Measurements from ENCODE around the gene DAAM1. TPM values are rescaled to one million over a fixed set of nuclear protein-coding genes. Genes with fewer than 3 reads are reported as not detected.

DAAM1 gene
- total and polyA plus RNA-seq, 10 donors, result 8.3 to 76.1 (median 35.2) TPM

GRCh38 chr14:59346796-59347510 lies 158.5 kb downstream of the DAAM1 start:
- no peak overlapping the region for H3K4me3 ChIP-seq
- peaks cover 0 to 15% (median 0%) of the 10 kb centered on the region in 6 donors for H3K4me1 ChIP-seq
- DNase-seq, result no peak
- peak overlapping the region in 7 of 8 donors; percentile 21 to 49 (median 34) for H3K27ac ChIP-seq
- WGBS, 5 donors, result 48 to 53% (median 52%) methylated on average over 5 of the region's 5 CpGs
- H3K36me3 ChIP-seq, result peaks cover 0 to 68% (median 4%) of the 10 kb centered on the region in 6 donors
- H3K9me3 ChIP-seq, result no peaks in the 10 kb centered on the region
- no peak for TF ChIP-seq POLR2AphosphoS5 (IDR thresholded peaks at IDR 0.05)
- no peak for TF ChIP-seq CTCF (IDR thresholded peaks at IDR 0.05 in 8 of 11, conservative IDR thresholded peaks at IDR 0.05 in 3 of 11)
- TF ChIP-seq POLR2A (IDR thresholded peaks at IDR 0.05), result no peak
- H3K27me3 ChIP-seq (replicated peaks in 1 of 7), result no peaks in the 10 kb centered on the region
- intact Hi-C loops (cut with DNase I; ENCODE audit: low total_unique reads), result no loop called here

GRCh38 chr14:59347511-59347900 lies 159.0 kb downstream of the DAAM1 start:
- no peak for DNase-seq
- Histone ChIP-seq H3K36me3 (peaks cover 0 to 73% (median 4%) of the 10 kb centered on the region in 6 donors), H3K27ac (peak overlapping the region in 7 of 8 donors; percentile 21 to 49 (median 34)), H3K27me3 (replicated peaks in 1 of 7) (no peaks in the 10 kb centered on the region), H3K4me3 (no peak overlapping the region), H3K4me1 (peaks cover 0 to 15% (median 0%) of the 10 kb centered on the region in 6 donors), H3K9me3 (no peaks in the 10 kb centered on the region)
- intact Hi-C loops (cut with DNase I; ENCODE audit: low total_unique reads), result no loop called here
- WGBS, 5 donors, result 41 to 71% (median 57%) methylated on average over 5 of the region's 5 CpGs
- TF ChIP-seq CTCF (IDR thresholded peaks at IDR 0.05 in 8 of 11, conservative IDR thresholded peaks at IDR 0.05 in 3 of 11) (no peak), POLR2A (IDR thresholded peaks at IDR 0.05) (no peak), POLR2AphosphoS5 (IDR thresholded peaks at IDR 0.05) (no peak)

GRCh38 chr14:59347915-59348314 lies 159.4 kb downstream of the DAAM1 start:
- H3K4me3 ChIP-seq, result no peak overlapping the region
- peak overlapping the region in 6 of 8 donors; percentile 21 to 49 (median 38) for H3K27ac ChIP-seq
- H3K27me3 ChIP-seq (replicated peaks in 1 of 7), result no peaks in the 10 kb centered on the region
- DNase-seq, result no peak
- intact Hi-C loops (cut with DNase I; ENCODE audit: low total_unique reads), result no loop called here
- H3K36me3 ChIP-seq, result peaks cover 0 to 73% (median 4%) of the 10 kb centered on the region in 6 donors
- WGBS, 5 donors, result 87 to 95% (median 90%) methylated on average over 3 of the region's 3 CpGs
- no peaks in the 10 kb centered on the region for H3K9me3 ChIP-seq
- no peak for TF ChIP-seq POLR2A (IDR thresholded peaks at IDR 0.05)
- TF ChIP-seq CTCF (IDR thresholded peaks at IDR 0.05 in 8 of 11, conservative IDR thresholded peaks at IDR 0.05 in 3 of 11), result no peak
- TF ChIP-seq POLR2AphosphoS5 (IDR thresholded peaks at IDR 0.05), result no peak
- peaks cover 0 to 15% (median 0%) of the 10 kb centered on the region in 6 donors for H3K4me1 ChIP-seq

- H3K36me3 ChIP-seq, result peaks cover 0 to 75% (median 4%) of the 10 kb centered on the region in 6 donors
- peak overlapping the region in 5 of 8 donors; percentile 12 to 47 (median 21) for H3K27ac ChIP-seq
- TF ChIP-seq POLR2A (IDR thresholded peaks at IDR 0.05), result no peak
- no peaks in the 10 kb centered on the region for H3K27me3 ChIP-seq (replicated peaks in 1 of 7)
- WGBS, 5 donors, result 68 to 81% (median 70%) methylated on average over 4 of the region's 4 CpGs
- DNase-seq, result no peak
- H3K4me3 ChIP-seq, result no peak overlapping the region
- intact Hi-C loops (cut with DNase I; ENCODE audit: low total_unique reads), result no loop called here
- H3K9me3 ChIP-seq, result no peaks in the 10 kb centered on the region
- peaks cover 0 to 15% (median 0%) of the 10 kb centered on the region in 6 donors for H3K4me1 ChIP-seq
Observed at GRCh38 chr14:59349258-59349701, 160.8 kb downstream of the DAAM1 start.

Data from spleen (tissue), 11 donors.